Medulla oblongata (tissue), 1 donor: ENCODE measurements around the gene GMNC.
A peak's percentile ranks its signal among the peaks of the same experiment; 100 is the strongest.

Experiments
- DNase-seq: peaks from one replicate; pipeline ENCODE4 v3.0.0-alpha.2; 2015; ENCODE audit errors: extremely low spot score

The GMNC gene

GRCh38 chr3:190848870-190849269 lies 13.6 kb downstream of the GMNC start:
- no peak for DNase-seq

- no peak for DNase-seq
Observed at GRCh38 chr3:190847436-190847835, 15.1 kb downstream of the GMNC start.

DNA sequence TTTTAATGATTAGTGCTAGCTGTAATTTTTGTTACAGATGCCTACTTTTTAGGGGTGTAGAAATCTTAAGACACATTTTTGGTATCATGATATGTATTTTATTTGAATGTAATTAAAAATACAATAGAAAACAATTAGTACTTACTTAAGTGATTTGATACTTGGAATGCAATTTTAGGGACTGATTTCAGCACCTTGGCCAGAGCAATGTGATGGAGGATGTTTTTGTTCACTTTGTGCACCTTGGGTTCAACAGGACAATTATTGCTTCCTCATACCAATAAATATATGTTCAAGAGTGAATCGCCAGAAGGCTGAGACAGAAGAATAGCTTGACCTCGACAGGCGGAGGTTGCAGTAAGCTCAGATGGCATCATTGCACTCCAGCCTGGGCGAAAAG lies 22.3 kb downstream of the GMNC start:
- DNase-seq, result no peak

DNA sequence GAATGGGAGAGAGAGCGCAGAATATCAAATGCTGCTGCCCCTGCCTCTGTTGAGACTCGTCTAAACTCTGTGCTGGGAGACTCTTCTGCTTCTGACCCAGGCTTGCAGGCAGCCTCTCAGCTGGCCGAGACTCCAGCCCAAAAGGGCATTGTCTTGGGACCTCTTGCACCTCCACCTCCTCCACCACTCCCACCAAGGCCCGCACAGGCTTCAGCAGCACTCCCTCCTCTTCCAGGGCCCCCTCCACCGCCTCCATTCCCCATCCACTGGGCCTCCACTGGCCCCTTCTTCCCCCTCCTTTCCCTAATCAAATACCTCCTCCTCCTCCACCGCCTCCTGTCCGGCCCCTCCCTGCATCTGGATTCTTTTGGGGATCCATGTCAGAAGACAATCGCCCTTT lies 31.3 kb downstream of the GMNC start:
- DNase-seq, result no peak

- no peak for DNase-seq
Observed at GRCh38 chr3:190830031-190830430, 32.5 kb downstream of the GMNC start.

DNA sequence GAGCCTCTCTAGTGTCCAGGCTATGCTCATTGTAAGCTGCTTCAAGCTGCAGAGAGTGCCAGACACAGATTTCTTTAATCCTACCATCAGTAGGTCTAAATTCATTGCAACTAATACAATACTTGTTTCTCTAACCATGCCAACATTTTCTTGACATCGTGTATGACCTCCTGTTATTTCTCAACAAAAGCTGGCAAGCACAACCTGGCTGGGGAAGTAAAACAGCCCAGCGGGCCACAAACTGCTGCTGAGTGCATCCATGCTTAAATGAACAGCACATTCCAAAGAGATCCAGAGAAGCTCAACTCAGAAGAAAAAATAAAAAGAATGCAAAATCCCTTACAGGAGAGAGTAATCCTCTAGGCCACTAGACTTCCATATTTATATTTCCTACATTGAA lies 36.5 kb downstream of the GMNC start:
- no peak for DNase-seq

GRCh38 chr3:190825386-190826016 lies 37.0 kb downstream of the GMNC start:
- no peak for DNase-seq

- DNase-seq, result peak; percentile 86
Observed at GRCh38 chr3:190811775-190812480, 50.6 kb downstream of the GMNC start.

GRCh38 chr3:190810957-190811356 lies 51.5 kb downstream of the GMNC start:
- no peak for DNase-seq

DNA sequence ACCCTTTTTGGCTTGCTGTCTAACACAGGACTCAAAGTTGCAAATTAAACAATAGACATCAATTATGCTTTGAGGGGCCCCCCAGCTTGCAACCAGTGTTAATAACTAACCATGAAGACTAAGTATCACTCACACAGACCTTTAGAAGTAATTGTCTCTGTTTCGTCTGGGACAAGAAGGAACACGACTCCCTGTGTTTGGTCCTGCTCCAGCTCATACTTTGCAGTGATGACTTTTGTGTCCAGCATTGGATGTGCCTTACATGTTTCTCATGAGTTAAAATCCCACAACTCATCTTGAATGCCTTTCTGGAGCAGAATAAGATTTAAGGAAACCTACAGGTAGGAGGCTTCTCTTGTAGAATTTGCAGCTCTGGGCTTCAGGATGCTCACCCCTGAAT lies 53.1 kb downstream of the GMNC start:
- no peak for DNase-seq

DNA sequence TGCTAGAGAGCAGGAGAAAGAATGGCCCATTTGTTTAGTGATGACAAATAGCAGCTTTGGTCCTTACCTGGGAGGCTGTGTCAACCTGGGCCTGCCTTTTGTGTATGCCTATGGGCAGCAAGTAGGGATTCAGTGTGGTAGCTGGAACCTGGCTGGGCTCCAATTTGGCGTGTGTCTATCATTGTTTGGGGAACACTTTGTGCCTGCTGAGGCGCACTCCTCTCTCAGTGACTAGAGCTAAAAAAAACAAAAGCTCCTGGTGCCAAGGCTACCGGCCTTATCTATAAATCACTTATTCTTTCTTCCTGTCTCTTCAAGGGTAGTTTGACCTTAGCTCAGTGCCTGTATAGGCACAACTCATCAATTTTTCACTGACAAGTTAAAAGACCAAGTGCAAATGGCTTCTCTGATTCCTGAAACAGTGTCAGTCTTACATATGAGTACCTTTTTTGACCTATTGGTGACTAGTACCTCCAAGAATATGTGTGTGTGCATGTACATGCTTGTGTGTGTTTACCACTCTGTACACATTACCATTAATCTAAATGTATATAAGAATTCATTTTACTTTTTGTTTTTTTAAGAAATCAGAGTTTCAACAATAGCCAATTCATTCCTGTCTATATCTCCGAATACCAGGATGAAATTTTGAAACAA lies 54.6 kb downstream of the GMNC start:
- DNase-seq, result peak; percentile 17
